GM19438 (cell line): ENCODE data around the gene CYP1B1.
"Not testable (repeated sequence)": the region's sequence is repeated elsewhere in the genome, so short reads cannot be mapped to it uniquely, and the experiment has no call there.

Experiments used
- ATAC-seq: cut with Tn5 transposase; IDR thresholded peaks from one replicate; pipeline ENCODE4 v1.9.1; 2021; ENCODE audit warnings: low read depth; ENCODE audit not compliant: unreplicated experiment

The CYP1B1 gene

DNA sequence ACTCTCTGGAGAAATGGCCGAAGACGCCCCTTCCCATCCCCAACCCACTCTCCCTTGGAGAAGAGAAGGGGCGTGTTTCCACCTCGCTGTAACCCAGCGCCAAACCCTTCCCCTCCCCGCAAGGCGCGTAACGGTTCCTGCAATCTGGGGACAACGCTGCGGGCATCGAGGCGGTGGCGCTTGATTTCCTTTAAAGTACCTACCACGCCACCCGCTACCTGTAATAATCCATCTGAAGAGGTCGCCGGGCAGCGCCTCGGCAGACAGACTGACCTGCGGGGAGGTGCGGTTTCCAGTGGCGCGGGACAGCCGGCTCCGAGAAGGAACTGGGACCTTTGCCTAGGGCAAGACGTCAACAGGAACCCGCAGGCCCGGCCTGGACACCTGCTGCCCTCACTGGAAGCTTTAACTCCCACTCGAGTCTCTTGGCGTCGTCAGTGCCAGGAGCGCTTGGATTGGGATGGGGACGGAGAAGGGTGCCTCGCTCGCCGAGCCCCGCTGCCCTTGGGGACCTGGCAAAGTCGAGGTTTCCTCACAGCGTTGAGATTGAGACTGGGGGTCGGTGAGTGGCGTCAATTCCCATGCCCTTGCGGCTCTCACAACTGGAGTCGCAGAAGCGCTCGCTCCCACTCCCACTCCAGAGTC lies at the start of gene CYP1B1:
TSS of gene CYP1B1 (minus strand) at position 645 of the 645 bp plus-strand sequence. CDS start 763 bp downstream, outside the sequence.
- ATAC-seq, result peak; percentile 3

DNA sequence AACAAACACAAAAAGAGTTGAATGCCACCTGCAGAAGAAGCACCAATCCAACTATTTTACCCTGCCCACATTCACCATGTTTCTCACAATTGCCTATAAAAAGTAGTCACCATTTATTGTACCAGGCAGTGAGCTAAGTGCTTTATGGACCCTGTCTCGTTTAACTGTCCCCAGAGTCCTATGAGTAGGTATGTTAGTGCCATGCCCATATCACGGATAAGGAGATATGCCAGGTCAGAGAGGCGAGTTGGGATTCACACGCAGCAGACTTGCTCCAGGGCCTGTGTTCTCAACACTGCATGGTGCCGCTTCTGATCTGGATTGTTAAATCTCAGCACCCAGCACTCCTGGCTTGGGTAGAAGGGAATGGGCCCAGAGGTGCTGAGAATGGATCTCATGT lies 49.1 kb upstream of the CYP1B1 start:
- no peak for ATAC-seq

GRCh38 chr2:38123911-38124310 lies 48.0 kb upstream of the CYP1B1 start:
- ATAC-seq, result no peak

DNA sequence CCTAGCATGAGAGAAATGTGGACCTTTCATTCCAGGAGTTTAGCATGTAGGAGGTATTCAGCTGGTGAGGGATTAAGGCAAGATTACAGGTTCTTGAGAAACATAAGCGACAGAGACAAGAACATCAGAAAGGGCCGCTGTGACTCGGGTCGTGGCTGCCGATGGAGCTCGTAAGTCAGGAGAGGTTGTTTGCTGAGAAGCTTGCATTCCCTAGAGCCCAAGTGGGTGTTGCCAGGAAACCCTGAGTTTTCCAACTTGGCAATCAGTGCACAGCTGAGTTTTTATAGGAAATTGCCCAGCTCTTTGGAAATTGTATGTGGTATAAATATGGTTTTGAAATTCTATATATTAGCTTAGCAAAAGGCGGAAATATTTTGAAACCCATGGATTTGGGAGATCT lies 46.4 kb upstream of the CYP1B1 start:
- no peak for ATAC-seq

DNA sequence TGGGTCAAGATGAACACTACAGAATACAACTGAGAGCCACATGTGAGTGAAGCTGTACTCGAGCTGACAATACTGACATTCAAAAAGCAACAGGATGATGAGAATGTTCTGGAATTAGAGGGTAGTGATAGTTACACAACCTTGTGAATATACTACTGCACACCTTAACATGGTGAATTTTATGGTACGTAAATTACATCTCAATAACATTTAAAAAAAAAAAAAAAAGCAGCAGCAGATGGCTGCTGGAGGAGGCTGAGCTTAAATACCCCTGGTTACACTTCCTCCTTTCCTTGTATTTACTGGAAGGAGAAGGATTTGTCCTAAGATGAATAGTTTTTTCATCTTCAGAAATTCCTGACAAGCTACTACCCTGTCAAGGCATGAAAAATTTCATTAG lies 45.5 kb upstream of the CYP1B1 start:
- no peak for ATAC-seq

DNA sequence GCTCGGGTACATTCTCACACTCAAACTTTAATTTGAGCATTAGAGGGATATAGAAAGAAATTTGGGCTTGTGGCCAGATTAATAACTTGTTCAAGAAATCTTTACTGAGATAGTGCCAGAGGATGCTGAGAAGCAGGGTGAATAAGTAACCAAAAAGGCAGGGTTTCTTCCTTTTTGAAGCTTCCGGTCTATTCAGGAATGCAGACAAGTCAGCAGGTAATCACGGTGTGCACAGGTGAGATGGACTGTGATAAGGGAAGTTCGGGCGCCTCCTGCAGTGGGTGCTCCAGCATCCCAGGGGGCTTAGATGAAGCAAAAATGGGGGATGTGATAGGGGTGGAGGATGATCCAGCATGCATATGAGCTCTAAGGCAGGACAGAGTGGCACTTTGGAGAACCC lies 44.9 kb upstream of the CYP1B1 start:
- ATAC-seq, result no peak

DNA sequence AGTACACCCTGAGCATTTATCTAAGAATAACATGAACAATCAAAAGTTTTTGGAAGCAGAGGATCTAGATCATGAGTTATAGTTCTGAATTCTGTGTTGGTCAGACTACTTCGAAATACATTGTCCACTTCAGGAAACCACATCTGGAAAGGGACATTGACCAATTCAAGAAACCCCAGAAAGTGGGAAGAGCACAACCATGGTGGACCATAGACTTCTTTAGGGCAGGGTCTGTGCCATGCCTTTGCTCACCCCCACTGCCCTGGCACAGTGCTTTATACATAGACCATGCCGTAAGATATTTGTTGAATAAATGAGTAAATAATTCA lies 44.3 kb upstream of the CYP1B1 start:
- ATAC-seq, result no peak

DNA sequence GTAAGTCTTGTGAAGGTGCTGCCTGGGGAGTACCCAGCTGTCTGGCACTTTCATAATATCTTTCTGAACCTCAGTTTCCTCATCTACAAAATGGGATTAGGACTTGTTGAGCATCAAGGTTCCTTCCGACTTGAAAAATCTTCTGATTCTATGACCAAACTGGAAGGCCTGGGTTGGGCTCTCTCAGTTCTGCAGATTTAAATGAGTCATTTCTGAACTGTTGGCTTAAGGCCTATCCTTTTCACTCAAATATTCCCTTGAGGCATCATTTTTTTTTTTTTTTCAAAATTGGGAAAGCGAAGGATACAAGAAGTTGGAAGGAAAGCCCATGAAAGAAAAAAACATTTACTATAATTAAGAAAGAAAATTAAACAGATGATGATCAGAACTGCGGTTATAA lies 40.8 kb upstream of the CYP1B1 start:
- ATAC-seq, result no peak

- ATAC-seq, result peak; percentile 81
Observed at GRCh38 chr2:38115216-38116032, 39.5 kb upstream of the CYP1B1 start.

DNA sequence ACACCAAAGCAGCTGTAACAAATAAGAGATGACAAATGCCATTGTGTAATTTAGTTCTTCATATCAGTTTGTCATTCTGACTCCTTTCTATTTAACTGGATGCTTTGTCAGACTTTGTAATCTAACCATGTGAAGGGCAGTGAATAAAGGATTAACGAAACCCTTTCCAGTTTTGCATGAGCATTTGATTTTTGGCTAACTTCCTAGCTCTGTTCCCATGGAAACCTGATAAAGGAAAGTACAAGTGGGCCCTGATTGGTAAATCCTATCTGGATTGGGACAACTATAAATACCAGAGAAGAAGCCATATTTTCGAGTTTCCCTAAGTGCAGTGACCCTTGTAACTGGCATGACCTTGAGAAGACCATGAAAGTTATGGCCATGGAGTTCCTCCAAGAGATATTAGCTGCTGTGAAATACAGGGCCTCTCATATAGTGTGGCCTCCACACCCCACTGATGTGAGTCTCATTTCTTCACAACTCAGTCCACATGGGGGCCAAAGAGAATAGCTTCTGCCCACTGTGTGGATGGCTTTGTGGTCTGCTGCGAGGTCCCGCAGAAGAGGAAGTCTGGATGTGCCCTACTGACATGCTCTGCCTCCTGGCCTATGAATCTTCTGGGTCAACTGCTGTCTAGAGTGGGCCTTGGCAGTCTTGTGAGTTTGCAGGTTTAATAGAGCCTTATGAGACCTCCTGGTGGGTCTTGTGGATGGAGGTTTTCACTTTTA lies 38.2 kb upstream of the CYP1B1 start:
- no peak for ATAC-seq

- no peak for ATAC-seq
Observed at GRCh38 chr2:38113051-38113450, 37.1 kb upstream of the CYP1B1 start.

GRCh38 chr2:38111350-38111749 lies 35.4 kb upstream of the CYP1B1 start:
- ATAC-seq, result not testable (repeated sequence)

DNA sequence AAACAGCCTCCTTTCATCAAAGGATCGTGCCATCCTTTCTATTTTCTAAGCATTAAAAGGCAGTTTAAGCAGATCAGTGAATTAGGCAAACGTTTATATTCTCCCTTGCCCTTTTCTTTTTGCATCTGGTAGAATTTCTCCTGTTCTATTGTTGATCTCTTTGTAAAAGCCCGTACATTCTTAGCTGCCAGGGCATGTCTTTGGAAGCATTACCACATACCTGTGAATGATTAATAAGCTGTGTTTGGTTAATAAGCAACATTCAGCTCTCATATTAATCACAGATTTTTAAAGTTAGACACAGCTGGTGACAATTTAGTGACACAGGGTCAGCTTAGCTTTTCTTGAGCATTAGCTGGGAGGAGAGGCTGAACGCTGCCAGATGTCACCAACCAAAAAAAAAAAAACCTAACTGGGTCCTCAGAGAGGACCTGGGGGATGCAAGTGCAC lies 33.8 kb upstream of the CYP1B1 start:
- ATAC-seq, result peak; percentile 52

- peak; percentile 8 for ATAC-seq
Observed at GRCh38 chr2:38108907-38109731, 33.2 kb upstream of the CYP1B1 start.

GRCh38 chr2:38107738-38108410 lies 31.9 kb upstream of the CYP1B1 start:
- no peak for ATAC-seq

GRCh38 chr2:38106405-38107094 lies 30.6 kb upstream of the CYP1B1 start:
- ATAC-seq, result no peak

DNA sequence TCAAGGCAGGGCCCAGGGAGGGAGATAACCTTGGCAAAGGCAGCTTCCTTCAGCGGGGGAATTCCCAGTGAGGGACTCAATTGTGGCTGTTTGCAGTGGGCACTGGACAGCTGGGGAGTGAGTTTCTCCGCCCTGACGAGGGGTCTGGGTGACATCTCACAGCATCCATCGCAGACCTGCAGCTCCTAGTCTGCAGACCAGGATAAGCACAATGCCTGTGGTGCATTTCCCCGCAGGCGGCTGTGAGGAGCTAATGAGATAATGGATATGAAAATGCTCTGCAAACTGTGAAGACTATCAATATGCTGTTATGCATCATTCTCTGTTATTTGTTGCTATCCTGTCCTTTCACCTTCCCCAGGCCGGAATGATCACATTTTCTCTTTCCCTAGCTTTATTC lies 30.0 kb upstream of the CYP1B1 start:
- no peak for ATAC-seq

- ATAC-seq, result no peak
Observed at GRCh38 chr2:38104598-38104997, 28.6 kb upstream of the CYP1B1 start.

GRCh38 chr2:38100328-38100727 lies 24.4 kb upstream of the CYP1B1 start:
- no peak for ATAC-seq
